SU-DHL-6 (cell line): ENCODE measurements around the gene SUN2.

ENCODE experiments used
- H2AFZ ChIP-seq: fragments of 200-600 bp; sonication (generic); 2 replicates; pipeline ENCODE4 v1.6.1; 2014; ENCODE audit warnings: low read depth, mild to moderate bottlenecking, moderate library complexity, mixed read lengths, antibody characterized with exemption, low read length; ENCODE audit not compliant: severe bottlenecking
- H3F3A ChIP-seq: fragments of 200-600 bp; shearing (Covaris generic); 2 replicates; pipeline ENCODE4 v1.6.0; 2016; ENCODE audit warnings: antibody characterized with exemption, mild to moderate bottlenecking; ENCODE audit not compliant: insufficient read depth
- H3K27ac ChIP-seq: fragments of 200-600 bp; sonication (generic); 2 replicates; pipeline ENCODE4 v1.5.1; 2016; ENCODE audit warnings: low read depth, mild to moderate bottlenecking, low read length, moderate library complexity, mixed read lengths
- H3K27me3 ChIP-seq: fragments of 200-600 bp; sonication (generic), shearing (Covaris generic); 2 replicates; pipeline ENCODE4 v1.6.0; 2014; ENCODE audit warnings: mild to moderate bottlenecking, low read length
- H3K36me3 ChIP-seq: fragments of 200-600 bp; sonication (generic); 2 replicates; pipeline ENCODE4 v1.6.1; 2014; ENCODE audit warnings: mild to moderate bottlenecking, low read length, mixed read lengths
- H3K4me2 ChIP-seq: fragments of 300-600, 200-600 bp; shearing (Covaris generic), sonication (generic); 2 replicates; pipeline ENCODE4 v1.6.0; 2014; ENCODE audit warnings: low read length, low read depth, mild to moderate bottlenecking; ENCODE audit not compliant: poor library complexity, severe bottlenecking
- H3K4me3 ChIP-seq: fragments of 200-600 bp; sonication (generic); 2 replicates; pipeline ENCODE4 v1.5.1; 2014; ENCODE audit warnings: antibody characterized with exemption, low read length, mild to moderate bottlenecking, mixed read lengths; ENCODE audit not compliant: insufficient read depth, poor library complexity, severe bottlenecking
- H3K79me2 ChIP-seq: fragments of 200-600 bp; sonication (generic); 2 replicates; pipeline ENCODE4 v1.6.1; 2014; ENCODE audit warnings: mild to moderate bottlenecking, low read length, moderate library complexity; ENCODE audit not compliant: insufficient read depth
- H3K9ac ChIP-seq: fragments of 200-600 bp; sonication (generic); 2 replicates; pipeline ENCODE4 v1.7.0; 2014; ENCODE audit warnings: mild to moderate bottlenecking, low read length
- H3K9me2 ChIP-seq: fragments of 200-600 bp; sonication (generic); replicated peaks from 2 replicates; pipeline ENCODE4 v1.6.1; 2014; ENCODE audit warnings: low read length; ENCODE audit not compliant: insufficient read depth
- H3K9me3 ChIP-seq: fragments of 200-600 bp; sonication (generic); 2 replicates; pipeline ENCODE4 v1.6.1; 2014; ENCODE audit warnings: low read length, mixed read lengths; ENCODE audit not compliant: insufficient read depth
- H4K20me1 ChIP-seq: fragments of 200-600 bp; sonication (generic); 2 replicates; pipeline ENCODE4 v1.6.1; 2014; ENCODE audit warnings: low read depth, mild to moderate bottlenecking, antibody characterized with exemption, low read length, moderate library complexity, mixed read lengths
- EZH2phosphoT487 ChIP-seq: fragments of 200-600 bp; sonication (generic), shearing (Covaris generic); conservative IDR thresholded peaks from 2 replicates; pipeline ENCODE4 v1.6.1; 2018; ENCODE audit warnings: mild to moderate bottlenecking, antibody characterized with exemption, low read length, moderate library complexity, mixed read lengths
- TF ChIP-seq, protein P1 (sequence below): fragments of 200-600 bp; sonication (generic); IDR thresholded peaks from one replicate; pipeline ENCODE4 v1.5.1; 2017; ENCODE audit warnings: antibody characterized with exemption, mild to moderate bottlenecking, low read length, moderate library complexity; ENCODE audit not compliant: insufficient read depth, poor library complexity, severe bottlenecking

Gene SUN2

DNA sequence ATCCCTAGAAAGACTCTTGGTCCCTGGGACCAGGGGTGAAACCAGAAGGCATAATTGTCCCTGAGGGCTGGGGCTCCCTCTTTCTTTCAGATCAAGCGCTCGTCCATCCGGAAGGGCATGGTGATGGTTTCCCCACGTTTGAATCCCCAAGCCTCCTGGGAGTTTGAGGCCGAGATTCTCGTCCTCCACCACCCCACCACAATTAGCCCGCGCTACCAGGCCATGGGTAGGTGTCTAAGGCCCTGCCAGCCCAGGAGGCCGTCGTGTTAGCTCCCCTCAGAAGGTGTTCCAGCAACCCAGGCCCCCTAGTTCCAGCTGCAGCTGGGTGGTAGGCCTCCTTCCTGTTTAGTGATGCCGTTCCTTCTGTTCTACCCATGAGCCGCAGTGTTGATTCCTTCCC is 28.7 kb downstream of the SUN2 start:
- H2AFZ ChIP-seq: no peak overlapping the region
- H3K4me3 ChIP-seq: no peak overlapping the region
- H3F3A ChIP-seq: no peaks in the 10 kb centered on the region
- H3K9me2 ChIP-seq: no peaks in the 10 kb centered on the region
- no peak overlapping the region for H3K27ac ChIP-seq
- no peaks in the 10 kb centered on the region for H3K9me3 ChIP-seq
- TF ChIP-seq EZH2phosphoT487: no peak
- TF ChIP-seq, protein P1, sequence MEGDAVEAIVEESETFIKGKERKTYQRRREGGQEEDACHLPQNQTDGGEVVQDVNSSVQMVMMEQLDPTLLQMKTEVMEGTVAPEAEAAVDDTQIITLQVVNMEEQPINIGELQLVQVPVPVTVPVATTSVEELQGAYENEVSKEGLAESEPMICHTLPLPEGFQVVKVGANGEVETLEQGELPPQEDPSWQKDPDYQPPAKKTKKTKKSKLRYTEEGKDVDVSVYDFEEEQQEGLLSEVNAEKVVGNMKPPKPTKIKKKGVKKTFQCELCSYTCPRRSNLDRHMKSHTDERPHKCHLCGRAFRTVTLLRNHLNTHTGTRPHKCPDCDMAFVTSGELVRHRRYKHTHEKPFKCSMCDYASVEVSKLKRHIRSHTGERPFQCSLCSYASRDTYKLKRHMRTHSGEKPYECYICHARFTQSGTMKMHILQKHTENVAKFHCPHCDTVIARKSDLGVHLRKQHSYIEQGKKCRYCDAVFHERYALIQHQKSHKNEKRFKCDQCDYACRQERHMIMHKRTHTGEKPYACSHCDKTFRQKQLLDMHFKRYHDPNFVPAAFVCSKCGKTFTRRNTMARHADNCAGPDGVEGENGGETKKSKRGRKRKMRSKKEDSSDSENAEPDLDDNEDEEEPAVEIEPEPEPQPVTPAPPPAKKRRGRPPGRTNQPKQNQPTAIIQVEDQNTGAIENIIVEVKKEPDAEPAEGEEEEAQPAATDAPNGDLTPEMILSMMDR: no peak
- no peak overlapping the region for H3K4me2 ChIP-seq
- no peaks in the 10 kb centered on the region for H3K36me3 ChIP-seq
- H3K79me2 ChIP-seq: no peaks in the 10 kb centered on the region
- H4K20me1 ChIP-seq: no peaks in the 10 kb centered on the region
- H3K9ac ChIP-seq: no peak overlapping the region
- no peaks in the 10 kb centered on the region for H3K27me3 ChIP-seq

DNA sequence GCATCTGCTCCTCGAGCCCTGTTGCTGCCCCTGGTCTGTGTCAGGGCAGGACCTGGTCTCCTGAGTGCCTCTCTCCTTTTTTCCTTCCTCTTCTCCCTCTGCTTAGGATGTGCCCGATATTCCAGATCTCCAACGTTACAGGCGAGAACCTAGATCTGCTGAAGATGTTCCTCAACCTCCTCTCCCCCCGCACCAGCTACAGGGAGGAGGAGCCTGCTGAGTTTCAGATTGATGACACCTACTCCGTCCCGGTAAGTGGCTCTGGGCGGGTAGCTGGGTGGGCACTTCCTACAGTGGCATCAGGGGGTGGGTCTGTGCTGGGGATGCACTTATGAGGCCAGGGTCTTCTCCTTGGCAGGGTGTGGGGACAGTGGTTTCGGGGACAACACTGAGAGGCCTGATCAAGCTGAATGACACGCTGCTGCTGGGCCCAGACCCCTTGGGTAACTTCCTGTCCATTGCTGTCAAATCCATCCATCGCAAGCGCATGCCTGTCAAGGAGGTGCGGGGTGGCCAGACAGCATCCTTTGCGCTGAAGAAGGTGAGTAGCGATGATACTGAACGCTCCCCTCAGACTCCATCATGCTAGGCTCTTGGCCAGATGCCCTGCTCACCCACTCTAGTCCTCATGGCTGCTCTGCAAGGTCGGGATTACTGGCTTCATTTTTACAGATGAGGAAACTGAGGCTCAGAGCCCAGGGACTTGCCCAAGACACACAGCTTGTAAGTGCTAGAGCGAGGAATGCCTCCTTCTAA is 29.7 kb downstream of the SUN2 start:
- H3K27ac ChIP-seq: no peak overlapping the region

DNA sequence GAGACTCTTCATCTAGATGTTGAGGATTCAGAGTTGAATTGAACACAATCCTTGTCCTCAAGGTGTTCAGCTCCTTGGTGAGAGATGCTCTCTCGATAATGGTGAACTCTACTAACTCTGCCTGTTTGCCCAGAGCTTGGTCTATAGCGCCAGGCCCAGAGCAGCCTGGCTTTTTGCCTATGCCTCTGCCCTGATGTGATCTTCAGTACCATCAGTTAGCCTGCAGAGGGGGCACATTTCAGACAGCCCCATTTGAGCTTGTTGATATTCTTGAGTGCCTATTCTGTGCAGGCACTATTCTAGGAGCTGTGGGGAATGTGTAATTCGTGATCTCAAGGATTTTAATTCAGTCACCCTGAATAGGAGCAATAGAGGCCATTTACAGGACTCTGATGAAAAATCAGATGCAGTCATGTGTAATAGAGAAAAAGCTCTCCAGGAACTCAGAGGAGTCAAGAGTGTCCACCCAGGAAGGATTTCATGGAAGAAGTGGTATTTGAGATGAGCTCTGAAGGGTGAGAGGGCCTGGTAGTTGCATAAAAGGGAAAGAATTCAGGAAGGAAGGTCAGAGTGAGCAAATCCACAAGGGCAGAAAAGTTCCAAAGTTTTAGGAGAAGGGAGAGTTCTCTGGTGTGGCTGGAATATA is 30.7 kb downstream of the SUN2 start:
- TF ChIP-seq, protein P1: peak; percentile 50
- no peak for TF ChIP-seq EZH2phosphoT487
- Histone ChIP-seq H3K36me3 (no peaks in the 10 kb centered on the region), H2AFZ (no peak overlapping the region), H3K9me2 (no peaks in the 10 kb centered on the region), H3F3A (no peaks in the 10 kb centered on the region), H3K27me3 (no peaks in the 10 kb centered on the region), H3K9me3 (no peaks in the 10 kb centered on the region), H3K27ac (no peak overlapping the region), H3K9ac (no peak overlapping the region), H3K4me3 (no peak overlapping the region), H4K20me1 (no peaks in the 10 kb centered on the region), H3K79me2 (no peaks in the 10 kb centered on the region), H3K4me2 (no peak overlapping the region)

More for the DNA sequence above, 29.7 kb downstream of the SUN2 start:
- no peaks in the 10 kb centered on the region for H3K79me2 ChIP-seq
- no peaks in the 10 kb centered on the region for H4K20me1 ChIP-seq
- no peak overlapping the region for H3K4me2 ChIP-seq
- H3K9ac ChIP-seq: no peak overlapping the region
- H2AFZ ChIP-seq: no peak overlapping the region
- TF ChIP-seq, protein P1: no peak
- no peak for TF ChIP-seq EZH2phosphoT487
- H3K4me3 ChIP-seq: no peak overlapping the region
- H3K27me3 ChIP-seq: no peaks in the 10 kb centered on the region
- H3F3A ChIP-seq: no peaks in the 10 kb centered on the region
- H3K9me2 ChIP-seq: no peaks in the 10 kb centered on the region
- no peaks in the 10 kb centered on the region for H3K9me3 ChIP-seq
- H3K36me3 ChIP-seq: no peaks in the 10 kb centered on the region
